SKM-1 (cell line): Measurements from ENCODE around the gene FALEC.
"Not testable (repeated sequence)": the region's sequence is repeated elsewhere in the genome, so short reads cannot be mapped to it uniquely, and the experiment has no call there.

Source experiments
- DNase-seq: peaks from one replicate; lab custom pipeline; 2025; ENCODE audit not compliant: unreplicated experiment; lab: John Stamatoyannopoulos, UW

FALEC gene

GRCh38 chr1:150558303-150558704, 42.8 kb downstream of the FALEC start:
- DNase-seq, result no peak

- DNase-seq, result no peak
These were observed 43.5 kb downstream of the FALEC start for GRCh38 chr1:150558761-150559655.

DNA sequence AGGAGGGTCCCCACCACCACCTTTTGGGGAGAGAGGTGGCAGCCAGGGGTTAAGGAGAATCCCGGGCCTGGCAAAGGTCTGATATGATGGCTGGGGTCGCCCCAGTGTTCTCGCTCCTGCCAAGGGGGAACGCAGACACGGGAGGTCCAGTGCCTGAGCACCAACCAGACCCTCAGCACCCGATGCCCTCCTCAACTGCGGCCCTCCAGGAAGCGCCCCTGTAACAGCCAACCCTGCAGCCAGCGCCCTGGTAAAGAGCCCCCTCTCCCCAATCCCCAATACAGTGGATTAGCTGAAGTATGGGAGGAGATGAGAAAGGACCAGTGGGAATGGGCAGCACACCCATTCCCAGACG, 44.1 kb downstream of the FALEC start:
- no peak for DNase-seq

DNA sequence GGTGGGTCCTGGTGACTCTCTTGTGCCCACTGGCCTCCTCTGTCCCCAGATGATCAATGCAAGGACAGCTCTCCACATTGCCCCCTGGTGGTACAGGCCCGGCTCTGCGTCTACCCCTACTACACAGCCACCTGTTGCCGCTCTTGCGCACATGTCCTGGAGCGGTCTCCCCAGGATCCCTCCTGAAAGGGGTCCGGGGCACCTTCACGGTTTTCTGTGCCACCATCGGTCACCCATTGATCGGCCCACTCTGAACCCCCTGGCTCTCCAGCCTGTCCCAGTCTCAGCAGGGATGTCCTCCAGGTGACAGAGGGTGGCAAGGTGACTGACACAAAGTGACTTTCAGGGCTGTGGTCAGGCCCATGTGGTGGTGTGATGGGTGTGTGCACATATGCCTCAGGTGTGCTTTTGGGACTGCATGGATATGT, 44.5 kb downstream of the FALEC start:
- DNase-seq, result peak; percentile 43

DNA sequence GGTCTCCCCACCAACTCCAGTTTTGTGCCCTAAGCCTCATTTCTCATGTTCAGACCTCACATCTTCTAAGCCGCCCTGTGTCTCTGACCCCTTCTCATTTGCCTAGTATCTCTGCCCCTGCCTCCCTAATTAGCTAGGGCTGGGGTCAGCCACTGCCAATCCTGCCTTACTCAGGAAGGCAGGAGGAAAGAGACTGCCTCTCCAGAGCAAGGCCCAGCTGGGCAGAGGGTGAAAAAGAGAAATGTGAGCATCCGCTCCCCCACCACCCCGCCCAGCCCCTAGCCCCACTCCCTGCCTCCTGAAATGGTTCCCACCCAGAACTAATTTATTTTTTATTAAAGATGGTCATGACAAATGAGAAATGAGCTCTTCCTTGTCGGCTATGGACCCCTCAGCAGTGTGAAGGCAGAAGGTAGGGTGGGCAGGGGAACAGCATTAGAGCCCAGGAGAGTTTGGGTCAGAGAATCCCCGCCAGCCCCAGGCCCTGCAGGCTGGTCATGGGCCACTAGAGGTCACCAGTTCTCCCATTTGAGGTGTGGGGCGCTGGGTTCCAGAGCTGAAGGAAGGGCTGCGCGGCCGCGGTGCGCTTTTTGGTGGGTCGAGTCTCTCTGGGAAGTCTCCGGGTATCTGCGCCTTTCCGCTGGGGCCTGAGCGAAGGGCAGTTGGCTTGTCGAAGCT, 45.2 kb downstream of the FALEC start:
- peak; percentile 40 for DNase-seq

DNA sequence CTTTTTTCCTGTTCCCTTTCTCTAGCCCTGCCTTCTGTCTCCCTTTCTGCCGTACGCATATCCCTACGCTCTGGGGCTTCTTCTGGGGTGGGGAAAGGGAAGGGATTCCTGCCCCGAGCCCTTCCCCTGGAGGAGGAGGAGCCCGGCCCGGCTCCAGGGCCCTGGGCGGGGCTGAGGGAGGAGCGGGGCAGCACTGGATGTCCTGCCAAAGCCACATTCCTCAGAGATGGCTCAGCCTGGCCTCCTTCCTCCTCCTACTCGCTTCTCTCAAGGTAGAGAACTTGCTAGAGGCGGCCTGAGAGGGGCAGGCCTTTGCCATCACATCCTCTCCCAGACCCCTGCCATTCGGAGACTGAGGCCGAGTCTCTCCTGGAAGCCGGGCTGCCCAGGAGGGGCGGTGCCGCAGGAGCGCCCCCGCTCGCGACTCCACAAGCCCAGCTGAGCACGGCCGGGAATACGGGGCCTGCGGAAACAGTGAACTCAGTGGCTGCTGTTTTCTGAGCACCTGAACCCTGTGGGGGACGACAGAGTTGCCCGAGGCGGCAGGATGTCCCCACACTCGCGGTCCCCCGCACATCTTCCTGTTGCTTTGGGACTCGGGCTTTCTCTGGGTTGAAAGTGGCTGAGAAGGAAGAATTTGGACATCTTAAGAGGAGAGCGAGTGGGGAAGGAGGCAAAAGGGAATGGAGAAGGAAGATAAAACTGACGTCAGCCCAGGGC, 45.9 kb downstream of the FALEC start:
- no peak for DNase-seq

GRCh38 chr1:150561974-150562445, 46.5 kb downstream of the FALEC start:
- no peak for DNase-seq

DNA sequence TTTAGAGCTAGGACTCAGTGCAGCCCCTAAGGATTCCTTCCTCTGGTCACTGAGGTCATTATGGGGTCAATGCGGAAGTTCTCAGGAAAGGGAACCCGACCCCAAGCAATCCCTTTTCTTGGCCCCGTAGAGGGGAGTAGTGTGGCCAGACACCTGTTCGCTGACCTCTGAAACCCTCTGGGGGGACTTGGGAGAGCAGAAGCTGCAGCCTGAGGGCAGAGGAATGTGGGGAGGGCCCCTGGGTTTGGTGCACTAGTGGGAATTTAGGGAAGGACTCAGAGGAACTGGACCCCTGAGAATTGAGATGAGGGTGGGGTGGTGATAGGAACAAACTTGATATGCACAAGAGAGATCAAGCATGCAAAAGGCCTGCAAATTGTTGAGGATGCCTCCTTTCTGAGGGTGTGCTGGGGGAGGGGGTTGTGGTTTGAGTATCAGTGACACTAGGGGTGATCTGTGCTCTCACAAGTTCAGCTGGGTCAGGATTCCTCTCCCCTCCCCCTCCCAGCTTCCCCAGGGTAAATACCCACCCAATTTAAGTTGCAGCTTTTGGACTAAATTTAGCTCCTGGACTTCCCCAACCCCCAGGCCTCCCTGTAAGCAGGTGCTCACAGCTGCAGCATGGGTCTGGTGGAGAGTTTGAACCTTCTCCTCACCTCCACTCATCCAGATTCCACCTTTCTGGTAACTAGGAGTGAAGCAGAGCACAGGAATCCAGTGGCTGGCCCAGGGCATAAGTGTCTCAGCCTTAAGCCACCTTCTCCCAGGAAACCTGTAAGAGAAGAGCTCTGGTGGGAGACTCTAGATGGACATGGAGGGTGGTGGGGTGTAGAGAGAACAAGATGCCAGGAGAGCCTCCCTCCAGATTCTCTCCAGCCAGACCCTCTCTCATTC, 47.1 kb downstream of the FALEC start:
- DNase-seq, result no peak

DNA sequence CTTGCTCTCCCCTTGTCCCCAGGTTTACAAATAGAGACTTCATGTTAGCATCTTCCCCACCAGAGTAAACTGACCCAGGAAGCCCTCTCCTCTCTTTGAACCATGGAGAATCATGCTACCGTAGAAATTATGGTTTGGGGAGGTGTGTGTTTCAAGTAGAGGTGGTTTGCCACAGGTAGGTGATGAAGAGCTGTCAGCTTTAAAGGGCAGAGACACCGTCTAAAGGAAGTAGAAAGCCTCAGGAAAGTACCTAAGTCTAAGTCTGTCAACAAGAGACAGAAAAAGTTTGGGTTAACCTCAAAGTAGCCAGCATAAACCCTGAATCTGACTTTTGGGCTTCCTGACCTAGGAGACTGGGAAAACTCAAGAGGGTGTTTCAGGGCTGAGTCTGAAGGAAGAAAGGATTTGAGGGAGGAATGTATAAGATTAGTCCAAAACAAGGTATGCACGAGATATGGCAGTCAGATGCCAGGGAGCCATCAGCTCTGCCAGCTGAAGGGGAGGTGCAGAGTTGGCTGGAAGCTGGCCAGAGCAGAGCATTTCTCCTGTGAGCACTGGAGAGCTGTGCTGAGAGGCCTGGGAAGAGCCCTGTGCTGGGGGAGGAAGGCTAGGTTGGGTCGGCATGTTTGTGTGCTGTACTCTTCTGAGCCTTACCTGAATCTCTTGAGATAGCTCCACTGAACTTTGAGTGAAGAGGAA, 47.9 kb downstream of the FALEC start:
- DNase-seq, result no peak

DNA sequence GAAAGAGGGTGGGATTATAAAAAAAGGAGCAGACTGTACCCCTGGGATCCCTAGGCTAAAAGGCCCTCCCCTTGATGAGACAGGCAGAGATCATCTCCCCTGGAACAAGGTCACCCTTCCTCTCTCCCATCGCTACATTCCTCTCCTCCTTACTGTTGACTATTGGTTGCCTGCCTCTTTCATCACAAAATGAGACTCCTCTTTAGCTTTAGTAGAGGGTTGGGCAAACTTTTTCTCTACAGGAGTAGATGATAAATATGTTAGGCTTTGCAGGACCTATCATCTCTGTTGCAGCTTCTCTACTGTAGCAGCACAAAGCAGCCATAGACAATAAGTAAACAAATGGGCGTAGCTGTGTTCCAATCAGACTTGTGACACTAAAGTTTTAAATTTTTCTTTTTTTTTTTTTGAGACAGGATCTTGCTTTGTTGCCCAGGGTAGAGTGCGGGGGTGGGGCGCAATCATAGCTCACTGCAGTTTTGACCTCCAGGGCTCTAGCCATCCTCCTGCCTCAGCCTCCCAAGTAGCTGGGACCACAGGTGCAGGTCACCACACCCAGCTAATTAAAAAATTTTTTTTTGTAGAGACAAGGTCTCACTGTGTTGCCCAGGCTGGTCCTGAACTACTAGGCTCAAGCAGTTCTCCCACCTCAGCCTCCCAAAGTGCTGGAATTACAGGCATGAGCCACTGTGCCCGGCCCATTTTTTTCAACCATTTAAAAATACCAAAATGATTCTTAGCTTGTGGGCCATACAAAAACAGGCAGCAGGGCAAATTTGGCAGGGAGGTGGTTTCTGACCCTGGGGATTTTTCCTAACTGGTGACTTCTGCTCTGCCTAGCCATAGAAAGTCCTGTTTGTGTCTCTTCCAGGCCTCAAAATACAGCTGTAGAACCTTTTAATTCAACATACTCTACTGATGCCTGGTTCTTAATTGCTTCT, 48.8 kb downstream of the FALEC start:
- DNase-seq, result no peak

GRCh38 chr1:150565240-150565991, 49.9 kb downstream of the FALEC start:
- not testable (repeated sequence) for DNase-seq

DNA sequence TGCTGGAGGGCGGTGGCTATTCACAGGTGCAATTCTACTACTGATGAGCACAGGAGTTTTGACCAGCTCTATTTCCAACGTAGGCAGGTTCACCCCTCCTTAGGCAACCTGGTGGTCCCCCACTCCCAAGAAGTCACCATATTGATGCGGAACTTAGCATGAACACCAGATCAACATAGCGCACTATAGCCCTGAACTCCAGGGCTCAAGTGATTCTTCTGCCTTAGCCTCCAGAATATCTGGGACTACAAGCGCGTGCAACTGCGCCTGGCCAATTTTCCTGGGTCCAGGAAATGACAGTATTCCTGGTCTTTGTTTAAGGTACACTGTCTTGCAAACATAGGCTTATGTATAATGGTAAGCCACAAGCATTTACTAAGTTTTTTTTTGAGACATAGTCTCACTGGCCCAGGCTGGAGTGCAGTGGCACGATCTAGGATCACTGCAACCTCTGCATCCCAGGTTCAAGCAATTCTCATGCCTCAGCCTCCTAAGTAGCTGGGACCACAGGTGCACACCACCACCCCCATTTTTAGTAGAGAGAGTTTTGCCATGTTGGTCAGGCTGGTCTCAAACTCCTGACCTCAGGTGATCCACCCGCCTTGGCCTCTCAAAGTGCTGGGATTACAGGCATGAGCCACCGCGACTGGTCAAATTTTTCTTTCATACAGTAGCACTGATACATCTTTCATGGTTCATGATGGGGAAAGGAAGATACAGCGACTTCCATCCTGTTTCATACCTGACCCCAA, 51.2 kb downstream of the FALEC start:
- no peak for DNase-seq

- DNase-seq, result no peak
These were observed 51.8 kb downstream of the FALEC start for GRCh38 chr1:150567341-150567716.

DNA sequence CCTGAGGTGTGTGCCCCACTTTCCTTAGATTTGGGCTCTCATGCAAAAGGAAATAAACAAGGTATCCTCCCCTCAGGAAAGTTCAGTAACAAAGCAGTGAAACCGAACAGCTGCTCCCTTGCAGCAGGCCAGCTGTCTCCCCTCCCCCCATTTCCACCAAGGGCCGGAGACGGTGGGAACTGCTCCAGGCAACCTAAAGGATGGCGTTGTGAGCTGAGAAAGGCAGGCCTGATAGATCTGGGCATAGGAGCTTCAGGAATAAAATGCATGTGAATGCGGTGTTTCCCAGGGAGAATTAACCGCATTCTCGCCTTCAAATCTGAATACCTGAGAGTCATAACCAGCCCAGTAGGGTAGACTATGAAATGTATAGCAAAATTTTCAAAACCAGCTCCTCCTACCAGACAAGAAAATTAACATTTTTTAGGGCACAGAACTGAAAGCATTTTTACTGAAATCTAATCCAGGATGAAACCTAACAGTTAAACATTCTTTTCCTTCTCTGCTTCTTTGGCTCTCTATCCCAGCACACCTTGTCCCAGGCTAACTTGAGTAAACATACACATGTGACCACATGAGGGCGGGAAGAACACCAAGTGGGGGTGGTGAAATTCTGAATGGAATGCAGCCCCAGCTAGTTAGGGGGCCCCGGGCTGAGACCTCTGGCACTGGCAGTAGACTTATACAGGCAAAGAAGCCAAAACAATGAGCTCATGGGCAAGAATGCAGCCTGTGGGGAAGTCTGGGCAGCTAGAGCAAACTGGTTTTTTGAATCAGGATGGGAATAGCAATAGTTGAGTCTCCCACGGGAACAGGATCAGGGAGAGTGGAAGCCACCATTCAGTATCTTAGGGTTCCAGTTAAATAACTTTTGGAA, 52.4 kb downstream of the FALEC start:
- DNase-seq, result no peak

GRCh38 chr1:150568594-150568966, 53.0 kb downstream of the FALEC start:
- no peak for DNase-seq

DNA sequence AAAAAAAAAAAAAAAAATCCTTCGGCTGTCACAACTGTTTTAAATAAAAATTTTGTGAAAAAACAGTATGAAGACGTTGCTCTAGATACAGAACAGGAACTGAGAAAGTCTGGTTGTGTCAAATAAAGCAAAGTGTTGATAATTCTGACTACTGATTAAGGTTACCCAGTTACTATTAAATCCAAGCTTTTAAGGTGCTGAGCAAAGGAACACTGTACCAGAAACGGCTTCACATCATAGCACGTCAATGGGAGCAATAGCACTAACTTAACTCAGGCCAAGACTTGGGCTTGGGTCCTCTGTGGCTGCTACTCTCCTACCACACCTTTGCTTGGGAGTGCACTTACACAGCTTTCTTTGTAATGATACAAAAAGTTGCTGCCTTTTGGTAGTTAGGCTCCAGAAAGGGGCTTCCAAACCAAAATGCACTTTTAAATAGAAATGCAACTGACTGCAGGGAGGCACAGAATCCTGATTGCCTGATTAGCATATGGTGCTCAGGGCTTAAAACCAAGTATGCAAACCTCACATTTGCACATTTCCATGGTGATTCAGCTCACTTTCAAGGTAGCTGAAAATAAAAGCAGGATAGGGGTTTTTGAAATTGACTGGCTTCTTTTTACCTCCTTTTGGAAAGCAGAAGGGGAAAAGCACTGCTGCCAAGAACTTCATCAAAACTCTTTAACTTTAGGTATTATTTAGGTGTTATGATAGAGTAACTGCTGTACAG, 57.5 kb downstream of the FALEC start:
- DNase-seq, result no peak
